ENCODE measurements around the gene CDK2AP2.
"Not testable (repeated sequence)": the region's sequence is repeated elsewhere in the genome, so short reads cannot be mapped to it uniquely, and the experiment has no call there.

CDK2AP2 gene

DNA sequence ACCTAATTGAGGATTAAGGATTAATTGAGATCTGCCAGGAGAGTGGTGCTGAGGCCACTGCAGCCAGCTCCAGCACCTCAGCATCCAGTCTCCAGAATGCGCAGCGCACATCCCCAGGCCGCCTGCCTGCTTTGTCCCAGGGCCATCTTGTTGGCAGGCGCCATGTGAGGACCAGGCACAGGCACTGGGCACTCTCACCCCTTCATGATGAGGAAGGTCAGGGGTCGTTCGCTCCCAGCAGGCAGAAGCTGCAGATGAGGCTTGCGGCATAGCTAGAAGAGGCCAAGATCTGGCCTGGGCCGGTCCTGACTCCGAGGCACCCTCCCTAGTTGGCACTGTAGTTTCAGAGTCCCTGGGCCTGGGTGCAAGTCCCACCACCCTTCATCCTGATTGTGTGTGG, 8.8 kb upstream of the CDK2AP2 start:
- ATAC-seq: no peak
- TF ChIP-seq RARB (CRISPR knock-in tag; IDR thresholded peaks at IDR 0.05): no peak
- no peak for TF ChIP-seq ZNF8 (CRISPR knock-in tag; IDR thresholded peaks at IDR 0.05)
- no peak for TF ChIP-seq PPARA (CRISPR knock-in tag; IDR thresholded peaks at IDR 0.05; ENCODE audit: borderline replicate concordance)
- TF ChIP-seq ZFP30 (CRISPR knock-in tag; IDR thresholded peaks at IDR 0.05): no peak
- TF ChIP-seq ZC3H10 (CRISPR knock-in tag; IDR thresholded peaks at IDR 0.05): no peak
- no peak for TF ChIP-seq GLIS3 (CRISPR knock-in tag; IDR thresholded peaks at IDR 0.05)
- TF ChIP-seq CSRNP3 (CRISPR knock-in tag; IDR thresholded peaks at IDR 0.05): no peak
- TF ChIP-seq ARNTL (CRISPR knock-in tag; IDR thresholded peaks at IDR 0.05; ENCODE audit: borderline replicate concordance, low read depth): no peak
- TF ChIP-seq, protein P1, sequence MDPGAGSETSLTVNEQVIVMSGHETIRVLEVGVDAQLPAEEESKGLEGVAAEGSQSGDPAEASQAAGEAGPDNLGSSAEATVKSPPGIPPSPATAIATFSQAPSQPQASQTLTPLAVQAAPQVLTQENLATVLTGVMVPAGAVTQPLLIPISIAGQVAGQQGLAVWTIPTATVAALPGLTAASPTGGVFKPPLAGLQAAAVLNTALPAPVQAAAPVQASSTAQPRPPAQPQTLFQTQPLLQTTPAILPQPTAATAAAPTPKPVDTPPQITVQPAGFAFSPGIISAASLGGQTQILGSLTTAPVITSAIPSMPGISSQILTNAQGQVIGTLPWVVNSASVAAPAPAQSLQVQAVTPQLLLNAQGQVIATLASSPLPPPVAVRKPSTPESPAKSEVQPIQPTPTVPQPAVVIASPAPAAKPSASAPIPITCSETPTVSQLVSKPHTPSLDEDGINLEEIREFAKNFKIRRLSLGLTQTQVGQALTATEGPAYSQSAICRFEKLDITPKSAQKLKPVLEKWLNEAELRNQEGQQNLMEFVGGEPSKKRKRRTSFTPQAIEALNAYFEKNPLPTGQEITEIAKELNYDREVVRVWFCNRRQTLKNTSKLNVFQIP (CRISPR knock-in tag; IDR thresholded peaks at IDR 0.05; ENCODE audit: borderline replicate concordance, low read depth): no peak
- TF ChIP-seq SNAI2 (CRISPR knock-in tag; IDR thresholded peaks at IDR 0.05): no peak
- no peak for TF ChIP-seq ZNF565 (CRISPR knock-in tag; conservative IDR thresholded peaks at IDR 0.05; ENCODE audit: low read depth)
- no peak for TF ChIP-seq ESRRG (CRISPR knock-in tag; IDR thresholded peaks at IDR 0.05)

GRCh38 chr11:67514116-67514515, 6.2 kb upstream of the CDK2AP2 start:
- no peak for ATAC-seq
- TF ChIP-seq ZFP30 (CRISPR knock-in tag; IDR thresholded peaks at IDR 0.05) (no peak), SNAI2 (CRISPR knock-in tag; IDR thresholded peaks at IDR 0.05) (no peak), TOX (CRISPR knock-in tag; IDR thresholded peaks at IDR 0.05; ENCODE audit: borderline replicate concordance) (no peak)

DNA sequence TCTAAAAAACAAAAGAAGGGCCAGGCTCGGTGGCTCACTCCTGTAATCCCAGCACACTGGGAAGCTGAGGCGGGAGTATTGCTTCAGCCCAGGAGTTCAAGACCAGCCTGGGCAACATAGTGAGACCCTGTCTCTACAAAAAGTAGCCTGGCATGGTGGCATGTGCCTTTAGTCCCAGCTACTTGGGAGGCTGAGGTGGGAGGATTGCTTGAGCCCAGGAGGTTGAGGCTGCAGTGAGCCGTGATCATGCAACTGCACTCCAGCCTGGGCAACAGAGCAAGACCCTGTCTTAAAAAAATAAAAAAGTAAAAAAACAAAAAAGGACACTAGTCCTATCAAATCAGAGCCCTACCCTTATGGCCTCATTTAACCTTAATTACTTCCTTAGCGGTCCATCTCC, 3.6 kb upstream of the CDK2AP2 start:
- not testable (repeated sequence) for ATAC-seq

GRCh38 chr11:67510023-67510345, 2.0 kb upstream of the CDK2AP2 start:
- TF ChIP-seq ZNF565 (CRISPR knock-in tag; conservative IDR thresholded peaks at IDR 0.05; ENCODE audit: low read depth): no peak
- TF ChIP-seq, protein P2, sequence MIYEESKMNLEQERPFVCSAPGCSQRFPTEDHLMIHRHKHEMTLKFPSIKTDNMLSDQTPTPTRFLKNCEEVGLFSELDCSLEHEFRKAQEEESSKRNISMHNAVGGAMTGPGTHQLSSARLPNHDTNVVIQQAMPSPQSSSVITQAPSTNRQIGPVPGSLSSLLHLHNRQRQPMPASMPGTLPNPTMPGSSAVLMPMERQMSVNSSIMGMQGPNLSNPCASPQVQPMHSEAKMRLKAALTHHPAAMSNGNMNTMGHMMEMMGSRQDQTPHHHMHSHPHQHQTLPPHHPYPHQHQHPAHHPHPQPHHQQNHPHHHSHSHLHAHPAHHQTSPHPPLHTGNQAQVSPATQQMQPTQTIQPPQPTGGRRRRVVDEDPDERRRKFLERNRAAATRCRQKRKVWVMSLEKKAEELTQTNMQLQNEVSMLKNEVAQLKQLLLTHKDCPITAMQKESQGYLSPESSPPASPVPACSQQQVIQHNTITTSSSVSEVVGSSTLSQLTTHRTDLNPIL (CRISPR knock-in tag; IDR thresholded peaks at IDR 0.05; ENCODE audit: low read depth): no peak
- TF ChIP-seq ZNF70 (CRISPR knock-in tag; IDR thresholded peaks at IDR 0.05): no peak
- TF ChIP-seq GLIS3 (CRISPR knock-in tag; IDR thresholded peaks at IDR 0.05): no peak
- TF ChIP-seq CSRNP3 (CRISPR knock-in tag; IDR thresholded peaks at IDR 0.05): no peak
- no peak for TF ChIP-seq ISL1 (CRISPR knock-in tag; IDR thresholded peaks at IDR 0.05)
- TF ChIP-seq SNAI2 (CRISPR knock-in tag; IDR thresholded peaks at IDR 0.05): no peak
- TF ChIP-seq ZFP30 (CRISPR knock-in tag; IDR thresholded peaks at IDR 0.05): no peak
- no peak for TF ChIP-seq OSR1 (CRISPR knock-in tag; IDR thresholded peaks at IDR 0.05)
- no peak for TF ChIP-seq TOX (CRISPR knock-in tag; IDR thresholded peaks at IDR 0.05; ENCODE audit: borderline replicate concordance)
- no peak for TF ChIP-seq TCF4 (CRISPR knock-in tag; IDR thresholded peaks at IDR 0.05; ENCODE audit: borderline replicate concordance)
- ATAC-seq: no peak

DNA sequence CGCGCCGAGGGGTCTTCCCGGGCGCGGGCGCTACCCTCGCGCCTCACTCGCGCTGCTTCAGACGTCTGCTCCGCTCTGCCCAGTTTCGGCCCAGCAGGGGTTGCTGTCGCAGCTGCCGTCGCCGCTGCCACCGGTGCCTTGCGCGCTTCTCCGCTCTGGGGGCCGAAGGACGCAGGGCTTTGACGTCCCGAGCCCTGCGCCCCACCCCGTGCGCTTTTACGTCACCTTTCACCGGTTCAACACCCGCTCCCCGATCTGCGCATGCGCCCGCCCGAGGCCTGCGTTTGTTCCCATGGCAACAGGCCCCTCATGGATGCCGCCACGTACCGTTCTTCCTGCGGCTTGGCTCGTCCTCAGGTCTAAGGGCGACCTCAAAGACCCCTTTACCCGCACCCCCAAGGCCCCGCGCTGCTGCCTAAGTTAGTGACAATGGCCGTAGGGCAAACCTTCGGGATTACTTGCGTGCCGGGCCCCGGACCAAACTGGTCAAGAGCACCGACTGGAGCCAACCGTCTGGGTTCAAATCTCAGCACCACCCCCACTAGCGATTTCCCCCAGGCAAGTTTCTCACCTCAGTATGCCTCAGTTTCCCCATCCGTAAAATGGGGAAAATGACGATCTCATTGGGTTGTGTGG, 642 bp upstream of the CDK2AP2 start:
- ATAC-seq: peak; percentile 36
- TF ChIP-seq PPARA (CRISPR knock-in tag; IDR thresholded peaks at IDR 0.05; ENCODE audit: borderline replicate concordance): no peak

GRCh38 chr11:67507242-67507863, 609 bp downstream of the CDK2AP2 start:
- TF ChIP-seq ARNTL (CRISPR knock-in tag; IDR thresholded peaks at IDR 0.05; ENCODE audit: borderline replicate concordance, low read depth) (no peak), CSRNP3 (CRISPR knock-in tag; IDR thresholded peaks at IDR 0.05) (0 out of 2 replicates have a peak, but pooled peaks have one; percentile 53), ZNF70 (CRISPR knock-in tag; IDR thresholded peaks at IDR 0.05) (0 out of 2 replicates have a peak, but pooled peaks have one; percentile 45), TOX (CRISPR knock-in tag; IDR thresholded peaks at IDR 0.05; ENCODE audit: borderline replicate concordance) (no peak)
- TF ChIP-seq, protein P3, sequence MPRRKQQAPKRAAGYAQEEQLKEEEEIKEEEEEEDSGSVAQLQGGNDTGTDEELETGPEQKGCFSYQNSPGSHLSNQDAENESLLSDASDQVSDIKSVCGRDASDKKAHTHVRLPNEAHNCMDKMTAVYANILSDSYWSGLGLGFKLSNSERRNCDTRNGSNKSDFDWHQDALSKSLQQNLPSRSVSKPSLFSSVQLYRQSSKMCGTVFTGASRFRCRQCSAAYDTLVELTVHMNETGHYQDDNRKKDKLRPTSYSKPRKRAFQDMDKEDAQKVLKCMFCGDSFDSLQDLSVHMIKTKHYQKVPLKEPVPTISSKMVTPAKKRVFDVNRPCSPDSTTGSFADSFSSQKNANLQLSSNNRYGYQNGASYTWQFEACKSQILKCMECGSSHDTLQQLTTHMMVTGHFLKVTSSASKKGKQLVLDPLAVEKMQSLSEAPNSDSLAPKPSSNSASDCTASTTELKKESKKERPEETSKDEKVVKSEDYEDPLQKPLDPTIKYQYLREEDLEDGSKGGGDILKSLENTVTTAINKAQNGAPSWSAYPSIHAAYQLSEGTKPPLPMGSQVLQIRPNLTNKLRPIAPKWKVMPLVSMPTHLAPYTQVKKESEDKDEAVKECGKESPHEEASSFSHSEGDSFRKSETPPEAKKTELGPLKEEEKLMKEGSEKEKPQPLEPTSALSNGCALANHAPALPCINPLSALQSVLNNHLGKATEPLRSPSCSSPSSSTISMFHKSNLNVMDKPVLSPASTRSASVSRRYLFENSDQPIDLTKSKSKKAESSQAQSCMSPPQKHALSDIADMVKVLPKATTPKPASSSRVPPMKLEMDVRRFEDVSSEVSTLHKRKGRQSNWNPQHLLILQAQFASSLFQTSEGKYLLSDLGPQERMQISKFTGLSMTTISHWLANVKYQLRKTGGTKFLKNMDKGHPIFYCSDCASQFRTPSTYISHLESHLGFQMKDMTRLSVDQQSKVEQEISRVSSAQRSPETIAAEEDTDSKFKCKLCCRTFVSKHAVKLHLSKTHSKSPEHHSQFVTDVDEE (CRISPR knock-in tag; IDR thresholded peaks at IDR 0.05): no peak
- peak; percentile 6; the same call in 2 of the 3 replicates for ATAC-seq

All from SK-N-SH treated with all-trans-retinoic acid at 6 μM for 48 hours (cell line).